ENCODE measurements around the gene CLDN4.
"Not testable (repeated sequence)": the region's sequence is repeated elsewhere in the genome, so short reads cannot be mapped to it uniquely, and the experiment has no call there.

DNA sequence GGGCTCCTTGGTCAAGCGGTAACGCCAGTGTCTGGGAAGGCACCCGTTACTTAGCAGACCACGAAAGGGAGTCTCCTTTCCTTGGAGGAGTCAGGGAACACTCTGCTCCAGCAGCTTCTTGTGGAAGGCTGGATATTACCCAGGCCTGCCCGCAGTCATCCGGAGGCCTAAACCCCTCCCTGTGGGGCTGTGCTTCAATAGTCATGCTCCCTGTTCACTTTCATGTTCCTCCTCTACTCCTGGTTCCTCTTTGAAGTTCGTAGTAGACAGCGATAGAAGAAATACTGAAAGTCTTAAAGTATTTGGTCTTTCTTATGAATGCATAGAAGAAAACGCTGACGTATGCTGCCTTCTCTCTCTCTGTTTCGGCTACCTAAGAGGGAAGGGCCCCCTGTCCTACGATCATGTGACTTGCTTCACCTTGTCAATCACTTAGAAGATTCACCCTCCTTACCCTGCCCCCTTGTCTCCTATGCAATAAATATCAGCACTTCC is 15.0 kb downstream of the CLDN4 start:
- TF ChIP-seq, protein P1, sequence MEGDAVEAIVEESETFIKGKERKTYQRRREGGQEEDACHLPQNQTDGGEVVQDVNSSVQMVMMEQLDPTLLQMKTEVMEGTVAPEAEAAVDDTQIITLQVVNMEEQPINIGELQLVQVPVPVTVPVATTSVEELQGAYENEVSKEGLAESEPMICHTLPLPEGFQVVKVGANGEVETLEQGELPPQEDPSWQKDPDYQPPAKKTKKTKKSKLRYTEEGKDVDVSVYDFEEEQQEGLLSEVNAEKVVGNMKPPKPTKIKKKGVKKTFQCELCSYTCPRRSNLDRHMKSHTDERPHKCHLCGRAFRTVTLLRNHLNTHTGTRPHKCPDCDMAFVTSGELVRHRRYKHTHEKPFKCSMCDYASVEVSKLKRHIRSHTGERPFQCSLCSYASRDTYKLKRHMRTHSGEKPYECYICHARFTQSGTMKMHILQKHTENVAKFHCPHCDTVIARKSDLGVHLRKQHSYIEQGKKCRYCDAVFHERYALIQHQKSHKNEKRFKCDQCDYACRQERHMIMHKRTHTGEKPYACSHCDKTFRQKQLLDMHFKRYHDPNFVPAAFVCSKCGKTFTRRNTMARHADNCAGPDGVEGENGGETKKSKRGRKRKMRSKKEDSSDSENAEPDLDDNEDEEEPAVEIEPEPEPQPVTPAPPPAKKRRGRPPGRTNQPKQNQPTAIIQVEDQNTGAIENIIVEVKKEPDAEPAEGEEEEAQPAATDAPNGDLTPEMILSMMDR (IDR thresholded peaks at IDR 0.05; ENCODE audit: poor library complexity): not testable (repeated sequence)
- TF ChIP-seq EZH2phosphoT487 (IDR thresholded peaks at IDR 0.05; ENCODE audit: low read depth, severe bottlenecking, unreplicated experiment); EZH2 (IDR thresholded peaks at IDR 0.05; ENCODE audit: borderline replicate concordance): not testable (repeated sequence)
